SHP77 treated with DMSO at 0.1 percent for 48 hours (cell line): ENCODE data around the gene GFER.

Source experiments
- DNase-seq: peaks from one replicate; lab custom pipeline; 2025; lab: John Stamatoyannopoulos, UW

Gene GFER

DNA sequence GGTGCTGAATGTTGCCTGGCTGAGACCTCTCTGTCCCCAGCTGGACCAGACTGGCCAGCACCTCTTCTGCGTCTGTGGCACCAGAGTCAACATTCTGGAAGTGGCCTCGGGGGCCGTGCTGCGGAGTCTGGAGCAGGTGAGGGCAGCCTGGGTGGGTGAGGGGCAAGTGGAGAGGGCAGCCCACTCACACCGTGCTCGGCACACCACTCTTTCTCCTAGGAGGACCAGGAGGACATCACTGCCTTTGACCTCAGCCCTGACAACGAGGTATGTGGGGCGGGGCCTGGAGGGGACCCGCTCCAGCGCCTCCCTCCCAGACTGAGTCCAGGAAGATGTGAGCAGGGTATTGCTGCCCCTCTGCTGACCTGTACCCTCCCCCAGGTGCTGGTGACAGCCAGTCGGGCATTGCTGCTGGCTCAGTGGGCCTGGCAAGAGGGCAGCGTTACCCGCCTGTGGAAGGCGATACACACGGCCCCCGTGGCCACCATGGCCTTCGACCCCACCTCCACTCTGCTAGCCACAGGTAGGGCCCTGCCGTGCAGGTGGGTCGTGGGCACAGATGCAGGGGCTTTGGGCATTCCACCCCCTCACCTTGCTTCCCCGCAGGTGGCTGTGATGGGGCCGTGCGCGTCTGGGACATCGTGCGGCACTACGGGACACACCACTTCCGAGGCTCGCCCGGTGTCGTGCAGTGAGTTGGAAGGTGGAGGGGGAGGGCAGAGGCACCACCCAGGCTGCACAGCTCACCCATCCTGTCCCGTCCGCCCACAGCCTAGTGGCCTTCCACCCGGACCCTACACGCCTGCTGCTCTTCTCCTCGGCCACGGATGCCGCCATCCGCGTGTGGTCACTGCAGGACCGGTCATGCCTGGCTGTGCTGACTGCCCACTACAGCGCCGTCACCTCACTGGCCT lies 9.6 kb upstream of the GFER start:
- no peak for DNase-seq

GRCh38 chr16:1975432-1976215 lies 8.4 kb upstream of the GFER start:
- no peak for DNase-seq

GRCh38 chr16:1976216-1976520 lies 7.8 kb upstream of the GFER start:
- DNase-seq: no peak

- DNase-seq: no peak
These were observed 6.8 kb upstream of the GFER start for GRCh38 chr16:1976951-1977874.

DNA sequence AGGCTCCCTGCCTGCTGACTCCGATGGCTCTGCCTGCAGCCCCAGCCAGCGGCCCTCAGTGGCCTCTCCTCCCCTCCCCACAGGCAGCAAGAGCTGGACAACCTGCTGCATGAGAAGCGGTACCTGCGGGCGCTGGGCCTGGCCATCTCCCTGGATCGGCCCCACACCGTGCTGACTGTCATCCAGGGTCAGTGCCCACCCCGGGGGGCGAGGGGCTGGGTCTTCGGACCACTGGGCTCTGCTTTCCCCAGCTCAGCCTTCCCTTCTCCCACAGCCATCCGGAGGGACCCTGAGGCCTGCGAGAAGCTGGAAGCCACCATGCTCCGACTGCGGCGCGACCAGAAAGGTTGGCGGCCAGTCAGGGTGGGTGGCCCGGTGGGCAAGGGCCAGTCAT lies 6.1 kb upstream of the GFER start:
- no peak for DNase-seq

DNA sequence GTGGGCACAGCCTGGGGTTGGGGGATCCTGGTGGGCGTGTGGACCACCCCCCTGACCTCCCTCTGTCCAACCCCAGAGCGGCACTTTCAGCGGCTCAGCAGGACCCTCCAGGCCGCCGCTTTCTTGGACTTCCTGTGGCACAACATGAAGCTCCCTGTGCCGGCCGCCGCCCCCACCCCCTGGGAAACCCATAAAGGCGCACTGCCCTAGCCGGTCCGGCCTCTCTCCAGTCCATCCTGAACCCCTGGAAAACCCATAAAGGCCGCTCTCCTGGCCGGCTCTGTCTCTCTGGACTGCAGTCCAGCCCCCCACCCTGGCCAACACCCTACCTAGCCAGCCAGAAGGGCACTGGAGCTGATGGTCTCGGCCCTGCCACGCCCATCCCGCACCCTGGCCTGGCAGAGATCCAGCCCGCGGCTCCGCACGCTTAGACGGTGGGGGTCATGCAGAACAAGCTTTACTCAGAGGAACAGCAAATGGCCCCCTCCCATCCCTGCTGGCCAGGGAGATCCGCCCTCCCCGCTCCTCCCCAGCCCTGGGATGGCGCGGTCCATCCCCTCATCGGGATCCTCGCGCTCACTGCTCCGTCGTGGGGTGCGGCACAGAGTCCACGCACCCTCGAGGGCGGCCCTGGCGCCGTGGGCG lies 5.4 kb upstream of the GFER start:
- no peak for DNase-seq

DNA sequence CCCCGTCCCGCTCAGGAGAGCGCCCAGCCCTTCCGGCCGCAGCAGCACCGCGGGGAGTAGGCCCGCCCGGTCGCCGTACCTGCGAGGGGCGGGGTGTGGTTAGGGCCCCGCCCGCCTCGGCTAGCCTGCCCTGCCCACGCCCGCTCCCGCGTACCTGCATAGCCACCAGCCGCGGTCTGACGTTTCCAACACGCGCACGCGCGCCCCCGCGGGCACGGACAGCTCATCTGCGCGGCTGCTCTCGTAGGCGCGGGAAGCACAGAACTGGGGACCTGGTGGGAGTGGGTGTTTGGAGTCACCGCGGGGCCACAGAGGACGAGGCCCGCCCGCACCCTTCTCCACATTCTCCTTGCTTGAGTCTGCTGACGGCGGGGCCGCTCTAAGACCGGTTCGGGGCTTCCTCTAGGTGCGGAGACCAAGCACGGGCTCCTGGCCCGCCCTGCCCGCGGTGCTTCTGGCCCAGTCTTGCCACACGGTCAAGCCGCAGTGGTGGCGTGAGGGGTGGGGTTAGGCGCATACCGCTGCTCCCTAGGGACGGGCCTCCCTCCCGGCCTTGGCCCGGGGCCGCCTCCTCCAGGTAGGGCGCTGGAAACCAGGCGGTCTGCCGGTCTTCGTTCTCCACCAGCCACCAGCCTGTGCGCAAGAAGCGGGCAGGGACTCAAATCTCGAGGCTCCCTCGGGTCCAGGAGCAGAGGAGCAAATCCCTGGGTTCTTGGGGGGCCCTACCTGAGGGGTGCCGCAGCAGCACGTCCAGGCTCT lies 4.5 kb upstream of the GFER start:
- DNase-seq: no peak

DNA sequence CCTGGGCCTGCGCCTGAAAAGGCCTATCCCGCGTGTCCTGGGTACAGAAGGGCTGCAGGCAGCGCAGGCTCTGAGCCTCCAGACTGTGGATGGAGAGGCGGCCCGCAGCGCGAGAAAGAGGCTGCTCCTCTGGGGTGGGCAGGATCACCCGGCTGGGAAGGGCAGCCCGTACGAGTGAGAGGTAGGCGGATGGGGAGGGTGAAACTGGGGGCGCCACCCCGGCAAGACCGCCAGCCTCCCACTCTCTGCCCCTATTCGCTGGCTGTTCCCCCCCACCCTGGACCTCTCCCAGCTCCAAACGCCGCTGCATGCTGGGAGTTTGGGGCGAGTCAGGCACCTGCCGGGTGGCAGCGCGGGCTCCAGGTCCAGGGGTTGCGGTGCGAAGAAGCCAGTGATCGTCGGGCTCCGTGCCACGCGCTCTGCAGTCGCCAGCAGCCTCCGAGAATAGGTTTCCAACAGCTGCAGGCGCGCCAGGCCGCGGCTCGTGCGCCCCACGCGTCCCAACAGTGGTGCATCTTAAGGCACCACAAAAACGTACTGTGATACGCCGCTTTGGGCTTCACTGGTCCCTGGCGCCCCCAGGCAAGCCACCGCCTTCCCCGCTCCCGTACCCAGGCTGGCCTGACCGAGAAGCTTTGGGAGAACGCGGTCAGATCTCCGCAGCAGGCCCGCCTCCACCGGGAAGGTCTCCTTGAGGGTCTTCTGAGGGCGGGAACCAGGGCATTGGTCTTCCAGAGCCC lies 3.8 kb upstream of the GFER start:
- no peak for DNase-seq

DNA sequence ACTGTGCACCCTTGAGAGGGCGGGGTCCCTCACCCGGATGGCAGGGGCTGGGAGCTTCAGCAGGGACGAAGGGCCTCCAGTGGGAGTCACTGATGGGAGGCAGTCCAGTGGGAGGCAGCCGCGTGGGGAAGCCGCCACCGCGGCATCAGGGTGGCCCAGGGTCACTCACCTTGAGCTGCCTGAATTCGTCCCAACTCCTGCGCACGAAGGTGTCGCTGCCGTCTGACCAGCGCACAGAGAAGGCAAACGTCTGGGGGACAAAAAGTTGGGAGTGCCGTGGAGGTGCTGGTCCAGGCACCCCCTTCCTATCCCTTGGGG lies 3.3 kb upstream of the GFER start:
- DNase-seq: no peak

GRCh38 chr16:1981398-1981836 lies 2.6 kb upstream of the GFER start, which contains the start of gene NOXO1:
NOXO1 (minus strand) TSS chr16:1981469; CDS start chr16:1981179, 290 bp downstream.
- no peak for DNase-seq

GRCh38 chr16:1982013-1982433 lies 2.0 kb upstream of the GFER start:
- DNase-seq: no peak

GRCh38 chr16:1982991-1983543 lies 926 bp upstream of the GFER start:
- no peak for DNase-seq

GRCh38 chr16:1984347-1985225 lies 593 bp downstream of the GFER start:
- no peak for DNase-seq

DNA sequence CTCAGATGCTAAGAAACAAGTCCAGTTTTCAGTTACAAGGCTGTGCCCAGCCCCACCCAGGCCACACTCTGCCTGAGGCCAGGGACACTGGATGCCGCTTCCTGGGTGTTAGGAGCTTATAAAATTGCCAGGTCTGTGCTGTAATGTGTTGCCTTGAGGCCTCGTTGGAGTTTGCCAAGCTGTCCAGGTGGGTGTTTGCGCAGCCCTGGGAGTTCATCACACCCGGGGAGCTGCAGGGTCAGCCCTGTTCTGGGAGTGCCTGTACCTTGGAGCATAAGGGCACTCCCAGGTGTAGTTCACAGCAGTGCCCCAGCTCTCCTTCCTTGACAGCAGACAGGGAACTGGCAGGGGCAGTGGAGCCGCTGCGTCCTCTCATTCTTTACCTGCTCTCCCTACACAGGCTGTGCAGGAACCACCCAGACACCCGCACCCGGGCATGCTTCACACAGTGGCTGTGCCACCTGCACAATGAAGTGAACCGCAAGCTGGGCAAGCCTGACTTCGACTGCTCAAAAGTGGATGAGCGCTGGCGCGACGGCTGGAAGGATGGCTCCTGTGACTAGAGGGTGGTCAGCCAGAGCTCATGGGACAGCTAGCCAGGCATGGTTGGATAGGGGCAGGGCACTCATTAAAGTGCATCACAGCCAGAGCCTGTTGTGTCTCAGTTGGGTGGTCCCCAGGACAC lies 1.6 kb downstream of the GFER start:
- no peak for DNase-seq

- DNase-seq: no peak
These were observed 3.2 kb downstream of the GFER start for GRCh38 chr16:1987198-1987597.

DNA sequence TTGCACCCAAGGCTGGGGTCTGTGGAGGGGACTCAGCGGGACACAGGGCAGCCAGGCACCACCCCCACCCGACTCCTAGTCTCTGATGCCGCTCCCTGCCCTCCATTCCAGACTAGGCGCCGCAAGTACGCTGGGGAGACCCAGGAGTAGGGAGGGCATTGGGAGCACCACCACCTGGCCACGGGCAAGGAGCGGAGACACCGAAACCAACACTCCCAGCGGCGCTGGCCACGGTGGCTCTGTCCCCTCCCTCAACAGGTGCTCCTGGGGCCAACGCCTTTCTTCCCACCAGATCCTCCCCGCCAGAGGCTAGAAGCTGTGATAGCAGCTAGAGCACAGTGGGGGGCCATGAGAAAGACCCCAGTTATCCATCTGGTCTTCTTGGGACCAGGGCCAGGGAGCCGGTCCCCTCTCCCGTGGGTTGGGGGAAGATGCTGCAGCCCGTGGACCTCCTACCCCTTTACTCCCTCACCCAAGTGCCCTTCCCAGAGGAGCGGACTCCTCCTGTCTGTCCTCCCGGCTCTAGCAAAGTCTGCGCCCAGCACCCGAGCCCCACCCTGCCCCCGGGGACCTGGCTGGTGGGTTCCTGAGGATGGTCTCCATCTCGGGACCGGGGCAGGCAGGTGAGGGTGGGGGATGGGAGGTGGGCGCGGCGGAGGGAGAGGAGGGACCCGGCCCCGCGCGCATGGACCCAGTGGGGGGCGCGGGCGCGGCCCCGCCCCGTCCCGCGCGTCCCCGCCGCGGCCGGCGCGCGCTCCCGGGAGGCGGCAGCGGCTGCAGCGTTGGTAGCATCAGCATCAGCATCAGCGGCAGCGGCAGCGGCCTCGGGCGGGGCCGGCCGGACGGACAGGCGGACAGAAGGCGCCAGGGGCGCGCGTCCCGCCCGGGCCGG lies 5.5 kb downstream of the GFER start, which contains the start of gene SYNGR3:
Gene SYNGR3, plus strand, starts transcription at position 762 of the 892 bp plus-strand sequence. CDS start 133 bp downstream, outside the sequence.
- DNase-seq: no peak

GRCh38 chr16:1990101-1990350 lies 6.0 kb downstream of the GFER start:
- DNase-seq: no peak
